SU-DHL-6 (cell line): ENCODE measurements around the gene MED29.

ENCODE experiments used
- H2AFZ ChIP-seq: fragments of 200-600 bp; sonication (generic); 2 replicates; pipeline ENCODE4 v1.6.1; 2014; ENCODE audit warnings: low read depth, mild to moderate bottlenecking, moderate library complexity, mixed read lengths, antibody characterized with exemption, low read length; ENCODE audit not compliant: severe bottlenecking
- H3F3A ChIP-seq: fragments of 200-600 bp; shearing (Covaris generic); 2 replicates; pipeline ENCODE4 v1.6.0; 2016; ENCODE audit warnings: antibody characterized with exemption, mild to moderate bottlenecking; ENCODE audit not compliant: insufficient read depth
- H3K27ac ChIP-seq: fragments of 200-600 bp; sonication (generic); 2 replicates; pipeline ENCODE4 v1.5.1; 2016; ENCODE audit warnings: low read depth, mild to moderate bottlenecking, low read length, moderate library complexity, mixed read lengths
- H3K27me3 ChIP-seq: fragments of 200-600 bp; sonication (generic), shearing (Covaris generic); 2 replicates; pipeline ENCODE4 v1.6.0; 2014; ENCODE audit warnings: mild to moderate bottlenecking, low read length
- H3K36me3 ChIP-seq: fragments of 200-600 bp; sonication (generic); 2 replicates; pipeline ENCODE4 v1.6.1; 2014; ENCODE audit warnings: mild to moderate bottlenecking, low read length, mixed read lengths
- H3K4me2 ChIP-seq: fragments of 300-600, 200-600 bp; shearing (Covaris generic), sonication (generic); 2 replicates; pipeline ENCODE4 v1.6.0; 2014; ENCODE audit warnings: low read length, low read depth, mild to moderate bottlenecking; ENCODE audit not compliant: poor library complexity, severe bottlenecking
- H3K4me3 ChIP-seq: fragments of 200-600 bp; sonication (generic); 2 replicates; pipeline ENCODE4 v1.5.1; 2014; ENCODE audit warnings: antibody characterized with exemption, low read length, mild to moderate bottlenecking, mixed read lengths; ENCODE audit not compliant: insufficient read depth, poor library complexity, severe bottlenecking
- H3K79me2 ChIP-seq: fragments of 200-600 bp; sonication (generic); 2 replicates; pipeline ENCODE4 v1.6.1; 2014; ENCODE audit warnings: mild to moderate bottlenecking, low read length, moderate library complexity; ENCODE audit not compliant: insufficient read depth
- H3K9ac ChIP-seq: fragments of 200-600 bp; sonication (generic); 2 replicates; pipeline ENCODE4 v1.7.0; 2014; ENCODE audit warnings: mild to moderate bottlenecking, low read length
- H3K9me2 ChIP-seq: fragments of 200-600 bp; sonication (generic); replicated peaks from 2 replicates; pipeline ENCODE4 v1.6.1; 2014; ENCODE audit warnings: low read length; ENCODE audit not compliant: insufficient read depth
- H3K9me3 ChIP-seq: fragments of 200-600 bp; sonication (generic); 2 replicates; pipeline ENCODE4 v1.6.1; 2014; ENCODE audit warnings: low read length, mixed read lengths; ENCODE audit not compliant: insufficient read depth
- H4K20me1 ChIP-seq: fragments of 200-600 bp; sonication (generic); 2 replicates; pipeline ENCODE4 v1.6.1; 2014; ENCODE audit warnings: low read depth, mild to moderate bottlenecking, antibody characterized with exemption, low read length, moderate library complexity, mixed read lengths
- CTCF ChIP-seq: fragments of 200-600 bp; sonication (generic); IDR thresholded peaks from one replicate; pipeline ENCODE4 v1.5.1; 2017; ENCODE audit warnings: antibody characterized with exemption, mild to moderate bottlenecking, low read length, moderate library complexity; ENCODE audit not compliant: insufficient read depth, poor library complexity, severe bottlenecking
- EZH2phosphoT487 ChIP-seq: fragments of 200-600 bp; sonication (generic), shearing (Covaris generic); conservative IDR thresholded peaks from 2 replicates; pipeline ENCODE4 v1.6.1; 2018; ENCODE audit warnings: mild to moderate bottlenecking, antibody characterized with exemption, low read length, moderate library complexity, mixed read lengths

MED29 gene

GRCh38 chr19:39411832-39412099 is 20.6 kb downstream of the MED29 start:
- H2AFZ ChIP-seq = no peak overlapping the region
- TF ChIP-seq EZH2phosphoT487 (no peak), CTCF (peak; percentile 78)
- H3K27me3 ChIP-seq = no peaks in the 10 kb centered on the region
- H4K20me1 ChIP-seq = no peaks in the 10 kb centered on the region
- peaks cover 29% of the 10 kb centered on the region for H3K79me2 ChIP-seq
- peak overlapping the region; percentile 94 for H3K9ac ChIP-seq
- peaks cover 45% of the 10 kb centered on the region for H3F3A ChIP-seq
- no peaks in the 10 kb centered on the region for H3K9me3 ChIP-seq
- peak overlapping the region; percentile 97 for H3K4me2 ChIP-seq
- no peaks in the 10 kb centered on the region for H3K36me3 ChIP-seq
- H3K9me2 ChIP-seq = no peaks in the 10 kb centered on the region
- H3K4me3 ChIP-seq = peak overlapping the region; percentile 41
- peak overlapping the region; percentile 98 for H3K27ac ChIP-seq

DNA sequence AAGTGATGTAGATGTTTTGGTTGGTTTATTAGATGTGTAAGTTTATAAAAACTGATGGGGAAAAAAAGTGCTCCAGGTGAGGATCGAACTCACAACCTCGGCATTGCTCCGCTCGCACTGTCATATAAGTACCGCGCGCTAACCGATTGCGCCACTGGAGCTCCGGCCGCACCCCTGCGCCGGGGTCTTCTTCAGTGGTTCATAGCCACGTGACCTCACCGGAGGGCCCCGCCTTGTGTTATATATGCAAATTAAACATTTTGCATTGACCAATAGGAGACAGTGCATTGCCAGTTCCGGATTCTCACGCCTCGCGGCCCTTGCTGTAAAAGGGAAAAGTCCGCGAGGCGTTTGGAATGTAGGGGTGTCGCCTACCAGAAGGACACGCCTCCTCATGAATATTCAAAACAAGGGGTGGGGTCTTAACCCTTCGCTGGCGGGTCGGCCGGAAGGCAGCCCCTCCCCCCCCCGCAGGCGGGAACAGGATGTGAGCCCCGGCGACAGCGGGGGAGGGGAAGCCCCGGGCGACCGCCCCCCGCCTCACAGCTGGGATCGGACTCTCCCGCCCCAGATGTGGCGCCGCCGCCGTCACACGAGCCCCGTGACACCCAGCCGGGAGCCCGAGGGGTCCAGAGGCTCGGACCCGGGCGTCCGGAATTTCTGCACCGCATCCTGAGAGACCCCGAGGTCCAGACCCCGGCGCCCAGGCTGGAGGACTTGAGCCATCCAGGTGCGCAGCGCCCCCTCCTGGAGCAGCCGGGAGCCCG is 21.1 kb downstream of the MED29 start, which contains the start of gene PLEKHG2:
TSS of gene PLEKHG2 (plus strand) at position 570 of the 767 bp plus-strand sequence. CDS start 1,418 bp downstream, outside the sequence.
- Histone ChIP-seq H4K20me1 (no peaks in the 10 kb centered on the region), H2AFZ (peak within 1 kb of the TSS; percentile 73)

GRCh38 chr19:39412867-39413271 is 21.7 kb downstream of the MED29 start:
- Histone ChIP-seq H3K36me3 (no peaks in the 10 kb centered on the region), H3K79me2 (peaks cover 22% of the 10 kb centered on the region), H3K27me3 (no peaks in the 10 kb centered on the region), H3K4me3 (peak overlapping the region; percentile 100), H3K9me2 (no peaks in the 10 kb centered on the region), H2AFZ (peak overlapping the region; percentile 73), H3F3A (peaks cover 35% of the 10 kb centered on the region), H3K27ac (peak overlapping the region; percentile 83), H3K9ac (peak overlapping the region; percentile 100), H4K20me1 (no peaks in the 10 kb centered on the region), H3K9me3 (no peaks in the 10 kb centered on the region), H3K4me2 (peak overlapping the region; percentile 91)
- TF ChIP-seq EZH2phosphoT487 = no peak
- TF ChIP-seq CTCF = no peak

More for the DNA sequence above, 21.1 kb downstream of the MED29 start, which contains the start of gene PLEKHG2:
- TF ChIP-seq CTCF = peak; percentile 92
- TF ChIP-seq EZH2phosphoT487 = no peak
- Histone ChIP-seq H3K9ac (peak within 1 kb of the TSS; percentile 100), H3K4me3 (peak within 1 kb of the TSS; percentile 100), H3K27ac (peak within 1 kb of the TSS; percentile 98), H3K36me3 (no peaks in the 10 kb centered on the region), H3K27me3 (no peaks in the 10 kb centered on the region), H3K9me2 (no peaks in the 10 kb centered on the region), H3K4me2 (peak within 1 kb of the TSS; percentile 97), H3K9me3 (no peaks in the 10 kb centered on the region), H3F3A (peaks cover 40% of the 10 kb centered on the region), H3K79me2 (peaks cover 27% of the 10 kb centered on the region)
